GM19238 (cell line): ENCODE results near the gene GPC2.
"Not testable (repeated sequence)": the region's sequence is repeated elsewhere in the genome, so short reads cannot be mapped to it uniquely, and the experiment has no call there.

Experiments
- DNase-seq: peaks from one replicate; pipeline ENCODE4 v3.0.0; 2011; ENCODE audit warnings: low spot score; ENCODE audit not compliant: insufficient read length

Gene GPC2

GRCh38 chr7:100152404-100152803 is 24.8 kb downstream of the GPC2 start:
- no peak for DNase-seq

- DNase-seq = peak; percentile 98
Measured at GRCh38 chr7:100148559-100149328, 28.4 kb downstream of the GPC2 start, which contains the start of gene LAMTOR4. TSS of gene LAMTOR4 (plus strand) at chr7:100148918. CDS start at chr7:100148973, 55 bp downstream.

- DNase-seq = no peak
Measured at GRCh38 chr7:100148225-100148558, 29.0 kb downstream of the GPC2 start.

- DNase-seq = no peak
Measured at GRCh38 chr7:100147278-100147677, 29.9 kb downstream of the GPC2 start.

- not testable (repeated sequence) for DNase-seq
Measured at GRCh38 chr7:100146350-100146749, 30.8 kb downstream of the GPC2 start.

GRCh38 chr7:100142461-100142860 is 34.7 kb downstream of the GPC2 start:
- DNase-seq = no peak

GRCh38 chr7:100141555-100141949 is 35.6 kb downstream of the GPC2 start:
- DNase-seq = no peak

- DNase-seq = no peak
Measured at GRCh38 chr7:100137851-100138760, 39.1 kb downstream of the GPC2 start.

GRCh38 chr7:100132697-100133151 is 44.5 kb downstream of the GPC2 start:
- no peak for DNase-seq

- no peak for DNase-seq
Measured at GRCh38 chr7:100132126-100132525, 45.1 kb downstream of the GPC2 start.

- peak; percentile 71 for DNase-seq
Measured at GRCh38 chr7:100130608-100131453, 46.4 kb downstream of the GPC2 start.

- not testable (repeated sequence) for DNase-seq
Measured at GRCh38 chr7:100130220-100130607, 47.0 kb downstream of the GPC2 start.

GRCh38 chr7:100128637-100128963 is 48.6 kb downstream of the GPC2 start:
- no peak for DNase-seq

- DNase-seq = no peak
Measured at GRCh38 chr7:100127866-100128636, 49.1 kb downstream of the GPC2 start.

GRCh38 chr7:100126931-100127865 is 50.0 kb downstream of the GPC2 start, which contains the start of gene MBLAC1:
TSS of gene MBLAC1 (plus strand) at chr7:100126967. CDS start at chr7:100127396, 429 bp downstream.
- peak; percentile 75 for DNase-seq

GRCh38 chr7:100126239-100126930 is 50.8 kb downstream of the GPC2 start:
- no peak for DNase-seq

- DNase-seq = no peak
Measured at GRCh38 chr7:100124301-100125230, 52.6 kb downstream of the GPC2 start.

- no peak for DNase-seq
Measured at GRCh38 chr7:100122568-100122967, 54.6 kb downstream of the GPC2 start.
